Measurements from ENCODE around the gene CDKN1C. TPM values are rescaled to one million over a fixed set of nuclear protein-coding genes. Genes with fewer than 3 reads are reported as not detected.

The CDKN1C gene
- total RNA-seq, 4 donors from 2014 or later = 153 to 349 (median 186) TPM

GRCh38 chr11:2880646-2881045, 4.9 kb downstream of the CDKN1C start:
- TF ChIP-seq EP300 (IDR thresholded peaks at IDR 0.05) (no peak), POLR2A (IDR thresholded peaks at IDR 0.05; ENCODE audit: low read depth) (no peak), POLR2AphosphoS5 (IDR thresholded peaks at IDR 0.05) (no peak)
- TF ChIP-seq, protein P1, sequence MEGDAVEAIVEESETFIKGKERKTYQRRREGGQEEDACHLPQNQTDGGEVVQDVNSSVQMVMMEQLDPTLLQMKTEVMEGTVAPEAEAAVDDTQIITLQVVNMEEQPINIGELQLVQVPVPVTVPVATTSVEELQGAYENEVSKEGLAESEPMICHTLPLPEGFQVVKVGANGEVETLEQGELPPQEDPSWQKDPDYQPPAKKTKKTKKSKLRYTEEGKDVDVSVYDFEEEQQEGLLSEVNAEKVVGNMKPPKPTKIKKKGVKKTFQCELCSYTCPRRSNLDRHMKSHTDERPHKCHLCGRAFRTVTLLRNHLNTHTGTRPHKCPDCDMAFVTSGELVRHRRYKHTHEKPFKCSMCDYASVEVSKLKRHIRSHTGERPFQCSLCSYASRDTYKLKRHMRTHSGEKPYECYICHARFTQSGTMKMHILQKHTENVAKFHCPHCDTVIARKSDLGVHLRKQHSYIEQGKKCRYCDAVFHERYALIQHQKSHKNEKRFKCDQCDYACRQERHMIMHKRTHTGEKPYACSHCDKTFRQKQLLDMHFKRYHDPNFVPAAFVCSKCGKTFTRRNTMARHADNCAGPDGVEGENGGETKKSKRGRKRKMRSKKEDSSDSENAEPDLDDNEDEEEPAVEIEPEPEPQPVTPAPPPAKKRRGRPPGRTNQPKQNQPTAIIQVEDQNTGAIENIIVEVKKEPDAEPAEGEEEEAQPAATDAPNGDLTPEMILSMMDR (IDR thresholded peaks at IDR 0.05) = no peak
- no peak overlapping the region for H3K27ac ChIP-seq (replicated peaks in 1 of 4)
- peaks cover 0 to 7% (median 0%) of the 10 kb centered on the region in 4 donors for H3K9me3 ChIP-seq
- peaks cover 14 to 41% (median 25%) of the 10 kb centered on the region in 4 donors for H3K4me1 ChIP-seq
- H3K27me3 ChIP-seq = no peaks in the 10 kb centered on the region
- intact Hi-C loops (cut with DNase I) = loop anchor here (5.0 kb wide), 3 partner anchors 48 to 183 kb away; partner anchors contain the start of gene KCNQ1OT1
- H3K4me3 ChIP-seq = no peak overlapping the region
- no peak for DNase-seq (ENCODE audit: extremely low spot score)
- H3K36me3 ChIP-seq = peaks cover 0 to 21% (median 7%) of the 10 kb centered on the region in 4 donors
- WGBS = 100% methylated on average over 4 of the region's 7 CpGs

GRCh38 chr11:2878782-2879181, 6.8 kb downstream of the CDKN1C start:
- Histone ChIP-seq H3K27me3 (no peaks in the 10 kb centered on the region), H3K36me3 (peaks cover 0 to 24% (median 7%) of the 10 kb centered on the region in 4 donors), H3K4me1 (peaks cover 10 to 33% (median 25%) of the 10 kb centered on the region in 4 donors), H3K9me3 (peaks cover 0 to 7% (median 2%) of the 10 kb centered on the region in 4 donors), H3K27ac (replicated peaks in 1 of 4) (no peak overlapping the region), H3K4me3 (no peak overlapping the region)
- no peak for DNase-seq (ENCODE audit: extremely low spot score)
- 96% methylated on average over 8 of the region's 8 CpGs for WGBS
- no peak for TF ChIP-seq EP300 (IDR thresholded peaks at IDR 0.05)
- TF ChIP-seq, protein P1 (IDR thresholded peaks at IDR 0.05) = no peak
- TF ChIP-seq POLR2A (IDR thresholded peaks at IDR 0.05; ENCODE audit: low read depth) = no peak
- no peak for TF ChIP-seq POLR2AphosphoS5 (IDR thresholded peaks at IDR 0.05)
- intact Hi-C loops (cut with DNase I) = no loop called here

DNA sequence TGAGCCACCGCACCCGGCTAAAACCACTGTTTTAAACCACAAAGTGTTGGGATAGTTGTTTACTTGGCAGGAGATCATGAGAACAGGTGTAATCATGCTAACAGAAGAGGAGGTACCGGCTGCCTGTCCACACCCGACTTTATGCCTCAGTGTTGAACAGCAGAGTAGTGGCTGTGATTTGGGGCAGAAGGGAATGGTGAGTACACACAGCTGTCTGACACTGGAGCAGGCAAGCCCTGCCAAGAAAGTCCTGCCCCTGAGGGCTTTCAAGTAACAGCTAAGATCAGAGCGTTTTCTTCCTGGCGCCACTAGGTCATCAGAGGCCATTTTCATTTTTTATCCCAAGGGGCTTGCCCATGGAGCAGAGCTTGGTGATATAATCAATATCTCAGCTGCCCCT, 8.1 kb downstream of the CDKN1C start:
- no peak for DNase-seq (ENCODE audit: extremely low spot score)
- Histone ChIP-seq H3K27ac (replicated peaks in 1 of 4) (no peak overlapping the region), H3K4me3 (no peak overlapping the region), H3K4me1 (peaks cover 4 to 20% (median 14%) of the 10 kb centered on the region in 4 donors), H3K36me3 (peaks cover 0 to 17% (median 7%) of the 10 kb centered on the region in 4 donors), H3K9me3 (peaks cover 0 to 7% (median 2%) of the 10 kb centered on the region in 4 donors), H3K27me3 (peaks cover 0 to 4% (median 0%) of the 10 kb centered on the region in 4 donors)
- intact Hi-C loops (cut with DNase I) = no loop called here
- 68% methylated on average over 5 of the region's 6 CpGs for WGBS
- TF ChIP-seq POLR2A (IDR thresholded peaks at IDR 0.05; ENCODE audit: low read depth) = no peak
- TF ChIP-seq POLR2AphosphoS5 (IDR thresholded peaks at IDR 0.05) = no peak
- TF ChIP-seq, protein P1 (IDR thresholded peaks at IDR 0.05) = no peak
- TF ChIP-seq EP300 (IDR thresholded peaks at IDR 0.05) = no peak

- peaks cover 0 to 26% (median 8%) of the 10 kb centered on the region in 4 donors for H3K27me3 ChIP-seq
- H3K9me3 ChIP-seq = peaks cover 0 to 7% (median 2%) of the 10 kb centered on the region in 4 donors
- peaks cover 0 to 12% (median 7%) of the 10 kb centered on the region in 4 donors for H3K36me3 ChIP-seq
- no peak overlapping the region for H3K27ac ChIP-seq (replicated peaks in 1 of 4)
- TF ChIP-seq EP300 (IDR thresholded peaks at IDR 0.05) (no peak), POLR2AphosphoS5 (IDR thresholded peaks at IDR 0.05) (no peak), POLR2A (IDR thresholded peaks at IDR 0.05; ENCODE audit: low read depth) (no peak)
- TF ChIP-seq, protein P1 (IDR thresholded peaks at IDR 0.05) = no peak
- DNase-seq (ENCODE audit: extremely low spot score) = no peak
- intact Hi-C loops (cut with DNase I) = no loop called here
- peaks cover 0 to 8% (median 4%) of the 10 kb centered on the region in 4 donors for H3K4me1 ChIP-seq
- H3K4me3 ChIP-seq = no peak overlapping the region
- 95% methylated on average over 4 of the region's 10 CpGs for WGBS
These were observed 10.6 kb downstream of the CDKN1C start for GRCh38 chr11:2874963-2875362.
